ENCODE results near the gene LRP6. TPM values are rescaled to one million over a fixed set of nuclear protein-coding genes. Genes with fewer than 3 reads are reported as not detected.
"Not testable (repeated sequence)": the region's sequence is repeated elsewhere in the genome, so short reads cannot be mapped to it uniquely, and the experiment has no call there.

Gene LRP6
- total RNA-seq, 1 donor from 2014 or later = 2.2 TPM

DNA sequence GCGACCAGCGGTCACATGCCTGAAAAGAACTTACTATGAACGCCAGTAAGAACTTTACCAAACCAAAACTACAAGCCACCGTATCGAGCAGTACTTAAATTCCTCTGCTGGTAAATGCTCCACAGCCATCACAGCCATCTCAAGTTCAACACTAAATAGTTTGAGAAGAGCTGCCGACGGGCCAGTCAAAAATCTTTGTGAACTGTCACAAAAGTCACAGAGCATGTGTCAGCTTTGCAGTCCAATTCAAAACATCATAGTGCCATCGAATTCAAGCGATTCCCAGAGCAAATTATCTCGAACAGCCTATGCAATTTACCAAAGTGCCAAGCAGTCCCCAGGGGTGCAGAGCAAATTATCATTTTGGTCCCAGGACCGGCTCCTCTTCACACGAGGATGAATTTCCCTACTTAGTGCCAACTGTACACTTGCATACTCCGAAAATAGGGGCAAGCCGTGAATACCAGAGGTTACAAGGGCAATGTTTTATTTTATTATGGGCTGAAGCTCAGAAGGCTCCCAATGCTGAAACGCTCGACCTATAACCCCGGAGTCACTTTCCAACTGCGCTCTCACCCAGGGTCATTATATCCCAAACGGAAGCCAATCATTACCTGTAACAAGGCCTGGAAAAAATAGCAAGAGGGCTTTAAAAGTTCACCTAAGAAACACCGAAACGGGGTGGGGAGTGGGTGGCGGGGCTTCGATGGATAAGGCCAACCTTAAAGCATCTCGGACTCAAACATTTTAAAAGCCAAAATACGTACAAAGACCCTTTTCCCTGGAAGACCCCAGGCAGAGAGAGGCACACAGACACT, 1.1 kb downstream of the LRP6 start:
- intact Hi-C loops (cut with micrococcal nuclease) = loop anchor here (5.0 kb wide), 1 partner anchor 713 kb away; no protein-coding TSS in a partner anchor

DNA sequence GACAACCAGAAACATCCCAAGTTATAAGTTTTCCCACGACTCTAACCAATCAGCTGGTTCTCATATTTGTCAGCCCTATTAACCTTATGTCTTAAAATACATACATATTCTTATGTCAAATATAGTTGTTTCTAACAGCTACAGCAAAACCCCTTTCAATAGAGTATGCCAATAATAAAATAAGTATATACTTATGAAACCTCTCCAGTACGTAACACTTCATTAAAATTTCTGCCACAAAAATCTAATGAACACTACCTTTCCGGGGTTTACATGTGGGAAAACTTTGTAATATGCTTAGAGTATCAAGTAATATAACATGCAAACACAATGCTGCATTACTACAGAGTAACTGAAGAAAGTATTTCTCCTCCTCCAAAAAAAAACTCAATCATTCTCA, 1.8 kb downstream of the LRP6 start:
- intact Hi-C loops (cut with micrococcal nuclease) = loop anchor here (5.0 kb wide), 1 partner anchor 713 kb away; no protein-coding TSS in a partner anchor

DNA sequence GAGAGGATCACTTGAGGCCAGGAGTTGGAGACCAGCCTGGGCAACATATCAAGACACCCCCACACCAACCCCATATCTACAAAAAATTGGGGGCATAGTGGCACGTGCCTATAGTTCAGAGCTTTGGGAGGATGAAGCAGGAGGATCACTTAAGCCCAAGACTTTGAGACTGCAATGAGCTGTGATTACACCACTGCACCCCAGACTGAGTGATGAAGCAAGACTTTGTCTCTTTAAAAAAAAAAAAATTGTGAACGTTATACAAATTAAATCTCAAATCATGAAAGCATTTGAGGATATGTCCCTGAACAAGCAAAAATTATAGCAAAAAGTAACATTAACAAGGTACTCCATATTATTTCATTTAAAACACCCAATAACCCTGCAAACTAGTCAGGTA, 2.9 kb downstream of the LRP6 start:
- intact Hi-C loops (cut with micrococcal nuclease) = no loop called here

DNA sequence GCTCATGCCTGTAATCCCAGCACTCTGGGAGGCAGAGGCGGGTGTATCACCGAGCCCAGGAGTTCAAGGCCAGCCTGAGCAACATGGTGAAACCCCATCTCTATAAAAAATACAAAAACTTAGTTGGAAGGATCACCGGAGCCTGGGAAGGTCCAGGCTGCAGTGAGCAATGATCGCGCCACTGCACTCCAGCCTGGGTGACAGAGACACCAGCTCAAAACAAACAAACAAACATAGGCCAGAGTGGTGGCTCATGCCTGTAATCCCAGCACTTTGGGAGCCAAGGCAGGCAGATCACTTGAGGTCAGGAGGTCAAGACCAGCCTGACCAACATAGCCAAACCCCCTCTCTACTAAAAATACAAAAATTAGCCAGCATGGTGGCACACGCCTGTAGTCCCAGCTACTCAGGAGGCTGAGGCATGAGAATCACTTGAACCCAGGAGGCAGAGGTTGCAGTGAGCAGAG, 10.5 kb downstream of the LRP6 start:
- intact Hi-C loops (cut with micrococcal nuclease) = not testable (repeated sequence)

DNA sequence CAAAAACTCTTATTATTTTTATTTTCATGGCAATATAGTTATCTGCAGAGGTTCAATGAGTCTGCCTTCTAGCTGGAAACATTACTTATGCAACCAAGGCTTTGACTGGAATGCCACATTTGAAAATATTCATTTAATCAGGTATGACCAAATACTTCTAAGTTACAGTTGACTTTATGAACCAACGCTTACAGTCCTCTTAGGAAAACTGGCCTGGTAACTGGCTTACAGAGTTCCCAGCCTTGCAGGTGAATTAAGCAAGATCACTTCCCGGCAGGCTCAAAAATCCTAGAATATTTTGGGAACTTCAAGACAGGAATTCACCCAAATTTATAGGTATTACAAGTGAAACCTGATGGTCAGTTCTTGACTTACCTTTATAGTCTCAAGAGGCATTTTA, 12.3 kb downstream of the LRP6 start:
- intact Hi-C loops (cut with micrococcal nuclease) = no loop called here

DNA sequence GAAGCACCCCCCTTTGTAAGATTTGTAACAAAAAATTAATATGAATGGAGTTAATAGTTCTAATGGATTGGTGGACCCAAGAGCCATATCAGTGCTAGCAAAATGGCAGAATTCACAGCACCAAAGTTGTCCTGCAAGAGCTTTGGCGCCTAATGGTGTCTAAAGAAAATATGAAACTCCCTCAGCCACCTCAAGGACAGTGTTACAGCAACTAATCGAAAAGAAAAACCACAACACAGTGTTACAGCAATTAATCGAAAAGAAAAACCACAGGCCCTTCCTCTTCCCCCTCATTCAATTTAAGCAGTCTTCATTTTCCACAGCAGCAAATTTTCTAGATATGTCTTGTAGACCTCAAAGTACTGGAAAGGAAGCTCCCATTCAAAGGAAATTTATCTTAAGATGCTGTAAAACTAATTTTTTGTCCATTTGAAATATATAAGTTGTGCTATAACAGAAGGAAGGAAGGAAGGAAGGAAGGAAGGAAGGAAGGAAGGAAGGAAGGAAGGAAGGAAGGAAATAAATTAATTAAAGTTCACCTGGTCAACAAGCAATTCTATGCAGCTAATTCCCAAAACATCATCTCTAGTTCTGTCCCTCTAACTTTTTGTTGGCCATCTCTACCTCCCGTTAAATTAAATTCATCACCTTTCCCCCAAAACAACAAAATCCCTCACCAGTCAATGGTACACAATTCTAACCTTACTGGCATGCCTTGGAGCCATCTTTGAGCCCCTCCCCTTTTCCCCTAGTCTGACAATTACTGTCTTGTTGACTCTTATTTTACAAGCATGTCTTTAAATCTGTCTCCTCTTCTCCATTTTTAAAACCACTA, 17.4 kb downstream of the LRP6 start:
- intact Hi-C loops (cut with micrococcal nuclease) = no loop called here

DNA sequence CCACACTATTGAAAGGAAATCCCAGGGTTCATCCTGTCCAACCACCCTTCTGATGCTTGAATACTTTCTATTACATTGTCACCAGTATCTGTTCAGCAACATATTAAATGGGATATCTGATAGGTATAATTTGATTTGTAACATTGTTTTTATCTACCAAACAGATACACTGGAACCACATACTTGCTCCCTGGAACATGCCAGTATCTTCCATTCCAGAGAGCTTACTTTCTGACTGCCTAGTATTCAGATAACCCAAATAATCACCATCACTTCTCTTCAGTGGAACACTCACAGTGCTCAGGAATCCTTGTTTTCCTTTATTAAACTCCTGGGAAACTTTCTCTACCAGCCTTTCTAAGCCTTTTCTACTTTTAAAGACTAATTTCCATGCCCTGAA, 19.3 kb downstream of the LRP6 start:
- intact Hi-C loops (cut with micrococcal nuclease) = no loop called here

DNA sequence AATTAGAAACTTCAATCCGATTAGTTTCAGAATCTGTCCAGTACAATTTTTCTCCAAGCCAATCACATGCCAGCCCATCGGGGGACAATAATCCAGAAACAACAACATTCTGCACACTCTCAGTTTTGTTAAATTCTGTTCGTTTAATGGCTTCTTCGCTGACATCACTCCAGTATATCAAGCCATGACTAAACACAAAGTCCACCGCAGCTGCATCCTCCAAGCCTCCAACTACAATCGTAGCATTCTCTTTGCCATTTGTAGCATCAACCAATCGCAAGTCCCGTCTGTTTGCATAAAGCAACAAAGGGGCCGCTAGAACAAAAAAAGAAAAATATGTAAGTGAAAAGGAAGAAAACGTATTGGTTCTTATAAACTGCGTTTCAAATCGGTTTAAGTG, 22.5 kb downstream of the LRP6 start:
- intact Hi-C loops (cut with micrococcal nuclease) = no loop called here

DNA sequence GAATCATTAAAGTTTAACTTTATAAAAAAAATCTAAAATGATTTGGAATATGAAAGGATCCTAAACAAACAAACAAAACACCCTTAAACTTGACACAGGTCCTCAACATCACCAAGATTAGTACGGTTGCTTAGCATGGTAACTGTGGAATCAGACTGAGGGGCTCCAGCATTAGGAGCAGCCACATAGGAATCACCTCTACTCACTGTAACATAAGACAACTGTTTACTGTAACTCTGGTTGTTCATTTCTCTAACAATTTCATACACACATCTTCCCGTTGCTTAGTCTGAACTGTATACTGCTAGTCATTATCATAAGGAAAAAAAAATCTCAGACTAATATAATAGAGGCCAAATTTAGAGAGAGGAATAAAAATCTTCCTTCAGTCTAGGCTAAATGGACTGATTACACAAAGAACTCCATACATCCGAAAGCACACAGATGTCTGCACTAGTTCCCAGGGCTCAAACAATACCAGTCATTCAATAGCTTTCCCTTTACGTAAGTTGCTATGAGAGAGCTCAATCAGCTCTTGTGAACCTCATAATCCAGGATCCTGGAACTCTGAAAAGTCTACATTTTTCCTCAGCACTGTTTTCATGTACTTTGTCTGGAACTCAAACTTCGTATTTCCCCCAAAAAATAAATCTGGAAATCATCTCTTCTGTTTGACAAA, 26.0 kb downstream of the LRP6 start:
- intact Hi-C loops (cut with micrococcal nuclease) = no loop called here

DNA sequence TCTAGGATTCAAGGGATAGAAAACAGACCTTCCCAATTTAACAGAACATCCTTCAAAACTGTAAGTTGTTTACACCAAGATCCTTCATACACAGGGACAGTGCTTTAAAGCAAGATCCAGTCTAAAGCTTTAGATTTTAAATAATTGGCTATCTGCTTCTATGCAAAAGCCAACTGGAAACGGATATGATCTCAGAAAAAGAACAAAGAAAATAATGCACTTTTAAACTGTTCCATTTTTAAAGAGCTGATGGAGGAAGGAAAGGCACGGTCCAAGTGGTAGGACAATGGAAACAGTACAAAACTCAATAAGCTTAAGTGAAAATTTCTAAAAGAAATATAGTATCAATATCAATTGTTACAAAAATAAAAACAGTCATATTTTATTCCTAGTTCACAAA, 27.7 kb downstream of the LRP6 start:
- intact Hi-C loops (cut with micrococcal nuclease) = no loop called here

DNA sequence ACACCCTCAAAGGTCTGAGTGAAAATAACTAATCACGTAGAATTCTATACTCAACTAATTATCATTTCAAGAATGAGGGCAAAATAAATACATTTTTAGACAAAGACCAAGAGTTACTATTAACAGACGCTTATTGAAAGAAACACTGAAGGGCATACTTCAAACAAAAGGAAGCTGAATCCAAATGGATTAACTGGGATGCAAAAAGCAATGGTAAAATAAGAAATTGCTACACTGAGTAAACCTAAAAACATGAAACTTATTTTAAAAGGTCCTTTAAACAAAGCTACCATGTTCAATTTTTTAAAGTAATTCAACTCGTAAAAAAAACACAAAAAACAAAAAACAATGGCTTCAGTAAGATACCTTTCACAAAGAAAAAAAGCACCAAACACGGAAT, 28.2 kb downstream of the LRP6 start:
- intact Hi-C loops (cut with micrococcal nuclease) = no loop called here

DNA sequence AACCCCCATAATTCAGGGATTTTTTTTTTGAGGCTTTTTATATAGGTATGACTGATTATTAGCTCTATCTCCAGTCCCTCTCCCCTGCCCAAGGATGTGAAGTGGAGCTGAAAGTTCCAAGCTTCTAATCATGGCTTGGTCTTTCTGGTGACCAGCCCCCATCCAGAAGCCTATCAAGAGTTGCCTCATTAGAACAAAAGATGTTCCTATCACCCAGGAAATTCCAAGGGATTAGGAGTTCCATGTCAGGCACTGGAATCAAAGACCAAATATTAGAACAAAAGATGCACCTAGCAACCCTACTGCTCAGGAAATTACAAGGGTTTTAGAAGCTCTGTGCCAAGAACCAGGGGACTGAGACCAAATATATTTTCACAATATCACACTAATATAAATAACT, 29.9 kb downstream of the LRP6 start:
- intact Hi-C loops (cut with micrococcal nuclease) = no loop called here

DNA sequence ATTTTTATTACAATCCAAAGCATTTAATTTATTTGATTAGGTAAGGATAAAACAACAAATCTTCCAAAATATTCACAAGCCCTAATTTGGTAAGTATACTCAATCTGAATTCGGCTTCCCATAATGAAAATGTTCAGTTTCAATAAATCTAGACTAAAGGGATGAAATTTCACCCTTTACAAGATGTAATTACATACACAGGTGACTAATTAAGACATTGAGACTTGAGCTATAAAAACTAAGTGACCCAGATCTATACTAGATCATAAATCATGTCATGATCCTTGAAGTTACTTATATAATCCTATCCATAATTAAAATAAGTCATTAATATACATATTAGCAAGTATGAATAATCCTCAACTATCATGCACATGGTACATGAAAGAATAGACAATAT, 36.6 kb downstream of the LRP6 start:
- intact Hi-C loops (cut with micrococcal nuclease) = no loop called here

DNA sequence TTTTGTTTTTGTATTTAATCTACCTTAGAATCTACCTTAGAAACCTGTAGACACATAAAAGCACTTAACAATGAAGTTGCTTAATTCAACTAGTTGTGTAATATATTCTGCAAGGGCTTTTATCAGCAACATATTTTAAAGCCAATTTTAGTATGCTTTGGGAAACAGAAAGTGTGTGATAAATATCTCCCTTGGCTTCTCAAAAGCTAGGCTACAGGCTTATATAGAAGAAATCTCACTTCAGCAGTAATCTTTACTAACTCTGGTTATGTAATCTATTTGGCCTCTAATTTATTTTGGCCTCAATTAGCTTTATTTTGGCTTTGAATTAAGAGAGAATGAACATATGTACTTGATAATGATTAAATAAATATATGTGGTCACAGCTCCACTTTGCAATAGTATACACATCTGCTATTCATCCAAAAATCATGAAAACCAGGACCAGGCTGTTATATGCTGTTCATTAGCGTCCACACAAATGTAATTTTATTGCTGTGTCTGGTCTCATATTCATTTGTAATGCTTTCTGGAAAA, 37.2 kb downstream of the LRP6 start:
- intact Hi-C loops (cut with micrococcal nuclease) = no loop called here

DNA sequence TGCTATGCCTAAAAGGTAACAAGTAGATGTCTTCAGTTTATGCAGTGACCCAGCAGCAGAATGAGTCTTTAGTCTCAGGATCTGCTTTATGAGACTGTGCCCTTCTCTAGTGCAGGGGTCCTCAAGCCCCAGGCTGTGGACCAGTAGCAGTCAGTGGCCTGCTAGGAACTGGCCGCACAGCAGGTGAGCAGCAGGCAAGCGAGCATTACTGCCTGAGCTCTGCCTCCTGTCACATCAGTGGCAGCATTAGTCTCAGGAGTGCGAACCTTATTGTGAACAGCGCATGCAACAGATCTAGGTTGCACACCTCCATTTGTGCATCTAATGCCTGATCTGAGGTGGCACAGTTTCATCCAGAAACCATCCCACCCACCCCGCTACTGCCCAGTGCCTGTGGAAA, 38.4 kb downstream of the LRP6 start:
- intact Hi-C loops (cut with micrococcal nuclease) = no loop called here

DNA sequence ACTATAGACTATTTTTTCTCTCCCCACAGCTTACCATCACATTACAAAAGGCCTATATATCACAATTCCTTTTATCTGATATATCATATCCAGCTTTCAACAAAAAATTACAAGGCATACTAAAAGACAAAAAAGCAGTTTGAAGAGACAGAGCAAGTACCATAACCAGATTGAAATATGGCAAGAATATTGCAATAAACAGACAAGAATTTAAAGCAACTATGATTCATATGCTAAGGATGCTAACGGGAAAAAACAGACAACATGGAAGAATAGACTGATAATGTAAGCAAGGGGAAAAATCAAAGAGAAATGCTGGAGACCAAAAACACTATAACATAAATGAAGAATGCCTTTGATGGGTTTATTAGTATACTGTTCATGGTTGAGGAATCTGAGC, 40.7 kb downstream of the LRP6 start:
- intact Hi-C loops (cut with micrococcal nuclease) = no loop called here

DNA sequence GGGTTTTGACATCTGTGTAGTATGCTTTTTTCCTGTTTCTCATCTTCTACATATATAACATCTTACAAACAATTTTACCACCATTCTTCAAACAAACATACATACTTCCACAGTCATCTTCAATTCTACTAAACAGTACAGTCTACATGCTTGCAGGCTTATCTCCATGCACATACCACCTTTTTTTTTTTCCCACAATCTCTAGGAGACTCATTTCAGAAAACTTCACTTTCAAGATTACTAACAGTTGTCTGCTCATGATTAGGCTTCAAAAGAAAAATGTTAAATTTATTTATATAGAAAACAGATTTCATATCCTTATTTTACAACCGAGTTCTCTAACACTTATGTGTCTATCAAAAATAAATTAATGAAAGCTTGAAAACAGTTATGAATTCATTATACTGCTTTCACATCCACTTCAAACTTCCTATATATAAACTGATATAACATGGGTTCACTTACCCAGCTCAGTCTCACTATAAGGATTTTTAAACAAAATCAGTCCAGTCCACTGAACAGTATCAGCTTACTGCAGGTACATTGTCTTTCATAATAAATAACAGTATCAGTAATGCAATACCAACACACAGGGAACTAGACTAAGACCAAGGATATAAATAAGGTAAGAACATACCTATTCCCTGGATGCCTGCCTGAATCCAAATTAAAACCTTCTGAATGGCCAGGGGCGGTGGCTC, 42.5 kb downstream of the LRP6 start:
- intact Hi-C loops (cut with micrococcal nuclease) = no loop called here

DNA sequence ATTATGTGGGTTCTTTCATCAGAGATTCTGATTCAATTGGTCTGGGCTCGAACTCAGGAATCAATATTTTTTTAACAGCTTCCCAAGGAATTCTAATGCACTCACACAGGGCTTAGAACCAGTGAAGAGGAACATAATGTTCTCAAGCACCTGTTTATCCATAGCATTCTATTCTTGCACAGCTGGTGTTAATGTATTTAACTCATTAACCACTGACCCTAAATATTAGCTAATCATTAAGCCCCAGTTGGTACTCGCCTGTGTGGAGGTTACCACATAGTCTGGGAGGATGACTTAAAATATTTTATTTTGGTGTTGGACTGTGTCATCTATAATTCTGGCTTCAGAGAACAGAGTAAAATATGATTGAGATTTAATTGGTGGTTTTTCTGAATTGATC, 45.3 kb downstream of the LRP6 start:
- intact Hi-C loops (cut with micrococcal nuclease) = no loop called here

DNA sequence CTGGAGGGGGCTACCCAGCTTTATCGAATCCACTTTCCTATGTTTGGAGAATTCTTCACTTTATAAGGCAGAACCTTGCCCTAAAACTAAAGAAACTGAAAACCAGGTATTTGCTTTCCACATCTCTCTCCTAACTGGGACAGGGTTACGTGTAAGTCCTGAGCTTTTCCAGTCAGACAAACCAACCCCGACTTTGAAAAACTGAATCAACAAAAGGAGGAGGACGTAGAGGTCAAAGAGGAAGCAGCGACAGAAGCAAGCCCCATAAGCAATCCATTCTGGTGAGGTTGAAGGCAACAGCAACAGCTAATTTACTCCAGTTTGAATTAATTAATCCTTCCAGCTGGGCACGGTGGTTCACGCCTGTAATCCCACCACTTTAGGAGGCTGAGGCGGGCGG, 47.2 kb downstream of the LRP6 start:
- intact Hi-C loops (cut with micrococcal nuclease) = no loop called here

DNA sequence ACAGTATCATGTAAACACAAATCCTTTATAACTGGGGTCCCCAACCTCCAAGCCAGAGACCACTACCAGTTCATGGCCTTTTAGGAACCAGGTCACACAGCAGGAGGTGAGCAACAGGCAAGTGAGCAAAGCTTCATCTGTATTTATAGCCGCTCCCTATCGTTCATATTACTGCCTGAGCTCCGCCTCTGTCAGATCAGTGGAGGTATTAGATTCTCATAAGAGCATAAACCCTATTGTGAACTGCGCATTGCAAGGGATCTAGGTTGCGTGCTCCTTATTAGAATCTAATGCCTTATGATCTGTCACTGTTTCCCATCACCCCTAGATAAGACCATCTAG, 49.9 kb downstream of the LRP6 start:
- intact Hi-C loops (cut with micrococcal nuclease) = no loop called here

DNA sequence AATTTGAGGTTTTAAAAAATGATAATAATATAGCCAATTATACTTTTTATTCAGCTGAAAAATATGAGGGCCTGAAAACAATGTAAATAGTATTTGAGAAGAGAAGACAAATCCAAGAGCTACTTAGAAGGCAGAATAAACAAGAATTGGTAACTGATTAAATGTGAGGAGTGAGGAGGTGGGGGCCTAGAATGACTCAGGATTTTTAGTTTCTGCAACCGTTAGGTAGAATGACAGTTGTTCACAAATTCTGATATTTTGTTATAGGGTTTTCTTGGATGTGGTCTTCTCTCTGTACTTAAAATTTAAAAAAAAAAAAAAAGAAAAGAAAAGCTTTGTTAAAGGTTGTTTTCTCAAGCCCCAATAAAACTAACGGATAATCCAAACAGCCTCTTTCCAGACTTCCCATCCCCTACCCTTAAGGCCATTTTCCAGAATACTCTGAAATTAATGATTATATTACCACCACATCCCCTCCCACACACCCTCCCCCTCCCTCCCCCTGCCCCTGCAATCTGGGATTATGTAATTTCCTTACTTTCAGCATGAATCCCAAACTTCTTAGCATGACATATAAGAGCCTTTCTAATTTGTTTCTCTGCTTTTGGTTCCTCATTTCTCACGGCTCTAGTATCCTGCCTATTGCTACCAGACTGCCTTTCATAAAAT, 50.4 kb downstream of the LRP6 start:
- intact Hi-C loops (cut with micrococcal nuclease) = no loop called here
